ENCODE results near the gene FILIP1. TPM values are rescaled to one million over a fixed set of nuclear protein-coding genes. Genes with fewer than 3 reads are reported as not detected.

The FILIP1 gene
- total RNA-seq, 4 donors from 2014 or later: 6.0 to 12.3 (median 7.2) TPM

DNA sequence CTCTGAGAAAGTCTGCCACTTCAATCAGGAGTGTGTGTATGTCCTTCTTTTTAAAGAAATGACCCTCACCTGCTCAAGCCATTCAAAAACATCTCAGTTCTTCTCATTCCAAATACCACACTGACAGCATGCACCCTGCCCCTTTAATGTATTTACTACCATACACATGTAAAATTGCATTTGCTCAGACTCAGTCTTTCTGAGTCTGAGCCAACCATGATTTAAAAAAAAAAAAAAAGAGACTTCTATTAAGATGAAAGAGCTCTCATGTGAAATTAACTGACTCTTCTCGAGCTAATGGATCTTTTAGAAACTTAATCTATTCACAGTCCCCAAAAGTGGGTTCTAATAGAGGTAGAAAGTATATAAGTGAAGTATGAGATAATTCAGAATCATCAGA is 1.4 kb upstream of the FILIP1 start:
- H3K36me3 ChIP-seq: no peaks in the 10 kb centered on the region
- peak overlapping the region in 1 of 4 donors; percentile 70 for H3K27ac ChIP-seq
- DNase-seq: no peak
- TF ChIP-seq CTCF (IDR thresholded peaks at IDR 0.05) (no peak), EP300 (IDR thresholded peaks at IDR 0.05; ENCODE audit: low read depth) (no peak), POLR2A (IDR thresholded peaks at IDR 0.05) (no peak), POLR2AphosphoS5 (IDR thresholded peaks at IDR 0.05) (no peak)
- H3K4me1 ChIP-seq: peaks cover 0 to 12% (median 0%) of the 10 kb centered on the region in 4 donors
- intact Hi-C loops (cut with DNase I; ENCODE audit: low total_unique reads) (no loop called here), in situ Hi-C loops (cut with MboI; ENCODE audit: low pct_ligation_motif_present in 1 of 4, low pct_unique_long_range_greater_than_20kb in 1 of 4, low sequenced_read_pairs in 3 of 4) (no loop called here)
- H3K27me3 ChIP-seq: no peaks in the 10 kb centered on the region
- H3K4me3 ChIP-seq: no peak overlapping the region
- H3K9me3 ChIP-seq: no peaks in the 10 kb centered on the region
- WGBS, 2 donors (ENCODE audit: low coverage in 1 of 2): 77% methylated on average over 1 of the region's 1 CpG

DNA sequence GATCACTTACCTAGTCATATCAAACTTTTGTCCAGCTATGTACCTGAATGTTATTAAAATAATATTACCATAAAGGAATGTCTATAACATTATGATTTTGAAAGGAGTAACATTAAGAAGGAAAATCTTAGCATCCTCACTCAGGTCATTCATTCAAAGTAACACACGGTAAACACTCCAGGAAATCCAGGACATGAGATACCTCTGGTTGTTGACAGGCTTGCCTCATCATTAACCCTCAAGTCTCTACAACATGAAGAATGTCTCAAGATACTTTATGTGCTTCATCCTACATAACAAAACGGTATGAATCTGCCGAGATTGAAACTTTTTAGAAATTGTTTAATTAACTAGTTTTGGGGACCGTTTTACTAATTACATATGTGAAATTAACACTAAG is 690 bp upstream of the FILIP1 start:
- TF ChIP-seq POLR2A (IDR thresholded peaks at IDR 0.05) (no peak), EP300 (IDR thresholded peaks at IDR 0.05; ENCODE audit: low read depth) (no peak), POLR2AphosphoS5 (IDR thresholded peaks at IDR 0.05) (no peak), CTCF (IDR thresholded peaks at IDR 0.05) (no peak)
- WGBS, 2 donors (ENCODE audit: low coverage in 1 of 2): 40 to 85% methylated on average over 4 of the region's 4 CpGs
- intact Hi-C loops (cut with DNase I; ENCODE audit: low total_unique reads): no loop called here
- Histone ChIP-seq H3K4me1 (peaks cover 0 to 19% (median 2%) of the 10 kb centered on the region in 4 donors), H3K27me3 (no peaks in the 10 kb centered on the region), H3K36me3 (no peaks in the 10 kb centered on the region), H3K4me3 (no peak overlapping the region), H3K27ac (peak overlapping the region; percentile 65 to 85 (median 74)), H3K9me3 (no peaks in the 10 kb centered on the region)
- in situ Hi-C loops (cut with MboI; ENCODE audit: low pct_ligation_motif_present in 1 of 4, low pct_unique_long_range_greater_than_20kb in 1 of 4, low sequenced_read_pairs in 3 of 4): no loop called here
- no peak for DNase-seq

- H3K4me1 ChIP-seq: peaks cover 0 to 32% (median 4%) of the 10 kb centered on the region in 4 donors
- no peaks in the 10 kb centered on the region for H3K9me3 ChIP-seq
- intact Hi-C loops (cut with DNase I; ENCODE audit: low total_unique reads): no loop called here
- no peaks in the 10 kb centered on the region for H3K36me3 ChIP-seq
- TF ChIP-seq POLR2A (IDR thresholded peaks at IDR 0.05) (no peak), CTCF (IDR thresholded peaks at IDR 0.05) (no peak), POLR2AphosphoS5 (IDR thresholded peaks at IDR 0.05) (no peak), EP300 (IDR thresholded peaks at IDR 0.05; ENCODE audit: low read depth) (no peak)
- in situ Hi-C loops (cut with MboI; ENCODE audit: low pct_ligation_motif_present in 1 of 4, low pct_unique_long_range_greater_than_20kb in 1 of 4, low sequenced_read_pairs in 3 of 4): no loop called here
- 39 to 62% methylated on average over 3 of the region's 3 CpGs for WGBS, 2 donors (ENCODE audit: low coverage in 1 of 2)
- DNase-seq: no peak
- no peaks in the 10 kb centered on the region for H3K27me3 ChIP-seq
- peak overlapping the region; percentile 65 to 85 (median 74) for H3K27ac ChIP-seq
- H3K4me3 ChIP-seq: peak overlapping the region; percentile 11 to 38 (median 26)
These were observed 1.0 kb downstream of the FILIP1 start for GRCh38 chr6:75492386-75493153.

GRCh38 chr6:75491291-75491690 is 2.3 kb downstream of the FILIP1 start:
- H3K36me3 ChIP-seq: no peaks in the 10 kb centered on the region
- no peak for TF ChIP-seq POLR2AphosphoS5 (IDR thresholded peaks at IDR 0.05)
- TF ChIP-seq POLR2A (IDR thresholded peaks at IDR 0.05): no peak
- TF ChIP-seq EP300 (IDR thresholded peaks at IDR 0.05; ENCODE audit: low read depth): no peak
- TF ChIP-seq CTCF (IDR thresholded peaks at IDR 0.05): no peak
- H3K4me3 ChIP-seq: peak overlapping the region in 3 of 4 donors; percentile 21 to 38 (median 30)
- intact Hi-C loops (cut with DNase I; ENCODE audit: low total_unique reads): no loop called here
- DNase-seq: no peak
- in situ Hi-C loops (cut with MboI; ENCODE audit: low pct_ligation_motif_present in 1 of 4, low pct_unique_long_range_greater_than_20kb in 1 of 4, low sequenced_read_pairs in 3 of 4): no loop called here
- no peaks in the 10 kb centered on the region for H3K9me3 ChIP-seq
- 61% methylated on average over 1 of the region's 1 CpG; no CpG with 5 or more reads in 1 of the 2 donors for WGBS, 2 donors (ENCODE audit: low coverage in 1 of 2)
- H3K27ac ChIP-seq: peak overlapping the region; percentile 65 to 85 (median 74)
- no peaks in the 10 kb centered on the region for H3K27me3 ChIP-seq
- H3K4me1 ChIP-seq: peaks cover 0 to 37% (median 4%) of the 10 kb centered on the region in 4 donors
